Stimulated activated CD4-positive, alpha-beta T cell treated with anti-CD3 and anti-CD28 coated beads, TNF-alpha, amount 100 ng/mL, for 1 hour (primary cell): ENCODE results near the gene PPM1F.
"Not testable (repeated sequence)": the region's sequence is repeated elsewhere in the genome, so short reads cannot be mapped to it uniquely, and the experiment has no call there.

Experiments
- DNase-seq, 3 donors: peaks; one replicate each; pipeline ENCODE4 v3.0.0-alpha.2; 2020; ENCODE audit warnings: low read depth in 3 of 3, low spot score in 1 of 3

Gene PPM1F

GRCh38 chr22:21942407-21943343 is 10.0 kb downstream of the PPM1F start:
- no peak for DNase-seq

- DNase-seq: no peak
Measured at GRCh38 chr22:21941921-21942320, 10.7 kb downstream of the PPM1F start.

- no peak for DNase-seq
Measured at GRCh38 chr22:21940521-21940920, 12.1 kb downstream of the PPM1F start.

GRCh38 chr22:21939935-21940334 is 12.7 kb downstream of the PPM1F start:
- DNase-seq: not testable (repeated sequence)

GRCh38 chr22:21939461-21939913 is 13.2 kb downstream of the PPM1F start:
- DNase-seq: no peak

- no peak for DNase-seq
Measured at GRCh38 chr22:21938906-21939305, 13.7 kb downstream of the PPM1F start.

GRCh38 chr22:21938071-21938822 is 14.4 kb downstream of the PPM1F start:
- DNase-seq: peak; percentile 59 to 96 (median 76)

- no peak for DNase-seq
Measured at GRCh38 chr22:21937821-21938070, 14.9 kb downstream of the PPM1F start.

- no peak for DNase-seq
Measured at GRCh38 chr22:21937041-21937820, 15.4 kb downstream of the PPM1F start.

- DNase-seq: no peak
Measured at GRCh38 chr22:21936151-21936775, 16.4 kb downstream of the PPM1F start.

GRCh38 chr22:21933910-21934309 is 18.7 kb downstream of the PPM1F start:
- DNase-seq: no peak

- no peak for DNase-seq
Measured at GRCh38 chr22:21933413-21933812, 19.2 kb downstream of the PPM1F start.

- no peak for DNase-seq
Measured at GRCh38 chr22:21932347-21932746, 20.3 kb downstream of the PPM1F start.

GRCh38 chr22:21931056-21931455 is 21.6 kb downstream of the PPM1F start:
- no peak for DNase-seq

GRCh38 chr22:21929253-21929652 is 23.4 kb downstream of the PPM1F start:
- DNase-seq: no peak

GRCh38 chr22:21928048-21928447 is 24.6 kb downstream of the PPM1F start:
- DNase-seq: no peak

- no peak for DNase-seq
Measured at GRCh38 chr22:21927174-21927823, 25.3 kb downstream of the PPM1F start.

- DNase-seq: no peak
Measured at GRCh38 chr22:21926728-21927127, 25.9 kb downstream of the PPM1F start.

GRCh38 chr22:21923163-21923561 is 29.5 kb downstream of the PPM1F start:
- DNase-seq: no peak

GRCh38 chr22:21922370-21923162 is 30.1 kb downstream of the PPM1F start:
- DNase-seq: no peak
